IPS-18c (cell line): ENCODE results near the gene PKM.

ENCODE experiments used
- H3K4me3 ChIP-seq: 2 replicates; pipeline ENCODE4 v1.7.0; 2013; ENCODE audit warnings: low read depth, mild to moderate bottlenecking, low read length, moderate library complexity; ENCODE audit not compliant: insufficient read depth
- H3K9me3 ChIP-seq: one replicate; pipeline ENCODE4 v1.6.1; 2013; ENCODE audit warnings: mild to moderate bottlenecking, low read length, moderate library complexity; ENCODE audit not compliant: control insufficient read depth, insufficient read depth

PKM gene

DNA sequence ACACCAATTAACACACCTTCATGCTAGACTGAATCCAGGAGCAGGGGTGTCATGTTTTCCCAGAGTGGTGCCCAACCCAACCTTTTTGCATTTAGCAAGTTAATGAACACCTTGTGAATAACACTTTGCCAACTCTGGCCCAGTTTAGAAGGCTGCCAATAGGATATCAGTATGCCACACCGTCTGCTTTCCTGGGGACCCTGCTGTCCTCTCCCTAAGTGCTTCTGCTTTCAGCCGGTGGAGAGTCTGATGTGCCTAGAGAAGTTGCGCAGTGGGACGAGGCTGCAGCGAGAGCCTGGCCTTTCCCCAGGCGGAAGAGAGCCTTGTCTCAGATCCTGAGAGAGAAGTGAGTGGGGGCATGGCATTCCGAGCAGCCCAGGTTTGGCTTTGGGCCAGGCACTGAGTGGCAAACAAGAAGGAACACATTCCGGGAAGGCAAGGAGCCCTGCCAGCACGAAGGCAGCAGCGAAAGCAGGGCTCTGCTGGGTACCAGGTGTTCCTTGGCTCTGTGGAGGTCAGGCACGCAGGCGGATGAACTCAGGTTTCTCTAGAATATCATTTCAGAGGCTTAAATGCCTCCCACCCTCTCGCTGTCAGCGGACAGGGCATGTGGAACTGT, 75.9 kb downstream of the PKM start:
- Histone ChIP-seq H3K9me3 (no peaks in the 10 kb centered on the region), H3K4me3 (no peak overlapping the region)

DNA sequence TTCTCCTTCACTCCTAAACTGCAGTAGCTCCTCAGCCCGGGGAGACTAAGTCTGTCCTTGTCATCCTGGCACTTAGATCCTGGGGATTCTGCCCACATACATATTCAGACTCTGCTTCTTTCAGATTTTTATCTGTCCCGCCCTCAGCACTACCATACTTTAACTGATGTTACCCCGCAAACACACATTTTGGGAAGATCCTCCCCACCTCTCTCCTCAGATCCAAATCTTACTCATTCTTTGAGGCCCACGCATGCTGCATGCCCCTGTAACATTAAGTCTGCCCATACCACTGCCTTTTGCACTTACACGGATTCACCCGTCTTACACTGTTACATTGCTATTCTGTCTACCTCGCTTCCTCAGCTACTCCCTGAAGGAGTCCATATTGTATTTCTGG, 76.7 kb downstream of the PKM start:
- Histone ChIP-seq H3K4me3 (no peak overlapping the region), H3K9me3 (no peaks in the 10 kb centered on the region)

DNA sequence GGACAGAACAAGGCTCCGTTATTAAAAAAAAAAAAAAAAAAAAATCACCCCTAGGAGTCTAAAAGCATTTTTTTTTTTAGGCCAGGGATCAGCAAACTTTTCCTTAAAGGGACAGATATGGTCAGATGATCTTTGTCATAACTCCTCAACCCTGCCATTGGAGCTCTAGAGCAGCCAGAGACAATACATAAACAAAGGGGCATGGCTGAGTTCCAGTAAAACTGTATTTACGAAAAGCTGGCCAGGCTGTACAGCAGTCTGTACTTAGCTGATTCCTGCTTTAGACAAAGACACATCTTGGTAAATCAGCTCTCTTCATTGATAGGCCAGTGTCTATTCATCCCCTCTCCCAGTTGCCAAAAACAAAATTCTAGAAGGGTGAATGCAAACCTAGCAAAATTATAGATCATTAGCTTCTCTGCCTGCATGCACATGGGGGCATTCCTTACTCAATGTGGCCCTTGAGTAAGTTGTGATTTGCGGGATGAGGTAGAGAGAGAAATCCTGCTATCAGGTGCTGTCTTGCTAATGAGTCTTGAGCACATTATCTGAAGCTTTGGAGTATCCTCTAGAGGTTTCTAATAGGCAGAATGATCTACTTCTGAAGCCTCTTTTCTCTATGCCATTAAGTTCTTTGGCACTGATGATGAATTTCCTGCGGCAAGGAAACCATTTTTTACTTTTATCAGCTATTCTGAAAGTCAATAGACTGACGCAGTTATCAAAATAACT, 77.6 kb downstream of the PKM start:
- Histone ChIP-seq H3K4me3 (no peak overlapping the region), H3K9me3 (no peaks in the 10 kb centered on the region)
